GM21381 (cell line): ENCODE measurements around the gene STRIP1.
"Not testable (repeated sequence)": the region's sequence is repeated elsewhere in the genome, so short reads cannot be mapped to it uniquely, and the experiment has no call there.

Experiments used
- ATAC-seq: cut with Tn5 transposase; IDR thresholded peaks from one replicate; pipeline ENCODE4 v1.9.1; 2021; ENCODE audit warnings: mild to moderate bottlenecking, moderate library complexity; ENCODE audit not compliant: unreplicated experiment

STRIP1 gene

DNA sequence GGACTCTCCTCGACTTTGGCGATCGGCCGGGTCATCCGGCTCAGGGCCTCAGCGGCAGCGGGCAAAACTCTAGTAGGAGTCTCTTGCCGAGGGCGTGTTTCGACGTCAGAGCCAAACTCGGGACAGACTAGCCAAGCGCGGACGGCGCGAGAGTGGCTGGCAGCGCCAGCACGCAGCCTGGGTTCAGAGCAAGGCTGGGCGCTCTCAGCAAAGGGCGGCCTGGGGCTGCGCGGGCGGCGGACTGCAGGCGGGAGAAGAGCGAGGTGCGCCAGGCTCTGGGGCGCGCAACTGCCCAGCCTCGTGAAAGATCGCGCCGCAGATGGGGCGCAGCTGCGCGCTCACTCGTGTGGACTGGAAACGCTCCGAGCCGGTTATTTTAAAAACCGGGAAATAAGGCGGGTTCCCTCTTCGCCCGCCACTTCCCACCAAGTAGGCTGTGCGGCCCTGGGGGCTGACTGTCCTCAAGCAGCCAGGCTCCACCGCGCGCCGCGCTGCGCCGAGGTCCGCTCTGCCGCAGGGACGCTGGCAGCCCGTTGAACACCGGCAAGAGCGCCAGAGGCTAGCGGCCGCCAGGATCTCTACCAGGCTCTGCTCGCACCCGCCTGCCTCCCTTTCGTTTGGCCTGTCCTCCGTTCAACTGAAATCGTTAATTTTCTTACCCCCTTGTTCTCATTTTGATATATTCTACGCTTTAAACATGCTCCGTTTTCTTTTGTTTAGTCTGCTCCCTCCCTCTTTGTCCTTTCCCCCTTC is 33.6 kb downstream of the STRIP1 start:
- no peak for ATAC-seq

DNA sequence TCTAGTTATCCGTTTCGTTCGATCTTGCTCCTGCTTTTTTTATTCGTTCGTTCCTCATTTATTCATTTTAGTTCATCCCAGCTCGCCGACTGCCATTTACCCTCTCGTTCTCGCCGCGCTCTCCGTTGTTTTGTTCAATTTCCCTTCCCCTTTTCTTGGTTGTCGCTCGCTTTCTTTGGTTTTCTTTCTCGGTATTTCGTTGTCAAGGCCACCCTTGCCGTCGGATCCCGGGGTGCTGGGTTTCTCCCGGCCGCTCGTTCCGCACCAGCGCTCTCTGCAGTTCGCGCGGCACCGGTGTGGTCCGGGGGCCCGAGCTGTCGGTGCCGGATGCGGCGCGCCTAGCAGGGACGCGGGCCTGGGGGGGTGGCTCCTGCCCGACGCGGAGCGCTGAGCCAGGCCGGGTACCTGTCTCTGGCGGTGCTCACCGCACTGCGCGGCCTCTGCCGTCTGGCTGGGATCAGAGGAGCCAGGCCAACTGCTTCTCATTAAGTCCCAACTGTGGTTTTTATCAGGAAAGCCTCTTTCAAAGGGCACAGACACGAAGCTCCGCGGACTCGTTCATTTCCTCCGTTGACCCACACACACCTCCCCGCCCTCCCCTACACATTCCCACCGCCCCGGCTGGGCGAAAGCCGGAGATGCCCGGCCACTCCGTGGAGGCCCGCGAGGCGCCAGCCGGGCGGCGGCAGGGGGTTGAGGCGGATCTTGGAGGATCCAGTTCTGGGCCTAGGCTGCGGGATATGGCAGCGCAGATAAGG is 34.4 kb downstream of the STRIP1 start:
- no peak for ATAC-seq

DNA sequence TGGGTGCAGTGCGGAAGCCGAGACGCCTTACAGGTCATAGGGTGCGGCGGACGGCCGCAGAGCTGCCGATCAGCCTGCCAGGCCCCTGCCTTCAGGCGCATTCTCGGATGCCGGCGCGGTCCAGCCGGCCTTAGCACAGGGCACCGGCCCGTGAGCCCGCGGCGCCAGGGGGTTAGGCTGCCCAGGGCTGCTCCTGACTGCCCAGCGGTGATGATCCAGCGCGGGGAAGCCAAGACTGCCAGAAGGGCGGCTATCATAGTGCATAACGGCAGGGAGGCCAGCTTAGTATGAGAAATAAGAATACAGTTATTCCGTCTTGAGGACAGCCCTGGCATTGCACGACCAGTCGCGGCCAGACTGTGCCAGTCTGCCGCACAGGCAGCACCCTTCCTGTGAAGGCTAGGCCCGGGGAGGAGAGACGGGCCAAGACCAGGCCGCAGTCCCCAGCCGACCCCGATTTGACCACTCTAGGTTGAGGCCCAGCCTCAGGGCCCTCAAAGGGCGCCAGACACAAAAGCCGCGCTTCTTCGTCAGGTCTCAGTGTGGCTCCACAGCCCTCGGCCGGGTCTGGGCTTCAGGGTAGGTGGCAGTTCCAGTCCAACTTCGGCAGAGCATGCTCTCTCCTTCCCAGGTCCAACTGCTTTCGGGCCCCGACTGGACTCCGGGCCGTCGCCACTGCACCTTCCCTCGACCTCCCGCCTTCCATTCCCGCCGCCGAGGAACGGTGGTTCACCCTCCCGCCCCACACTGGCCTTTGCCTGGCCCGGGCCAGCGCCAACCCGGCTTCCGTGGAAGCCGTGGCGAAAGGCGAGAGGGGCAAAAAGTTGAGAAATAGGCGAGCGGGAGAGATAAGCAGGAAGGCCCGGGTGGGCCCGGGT is 35.2 kb downstream of the STRIP1 start:
- no peak for ATAC-seq

DNA sequence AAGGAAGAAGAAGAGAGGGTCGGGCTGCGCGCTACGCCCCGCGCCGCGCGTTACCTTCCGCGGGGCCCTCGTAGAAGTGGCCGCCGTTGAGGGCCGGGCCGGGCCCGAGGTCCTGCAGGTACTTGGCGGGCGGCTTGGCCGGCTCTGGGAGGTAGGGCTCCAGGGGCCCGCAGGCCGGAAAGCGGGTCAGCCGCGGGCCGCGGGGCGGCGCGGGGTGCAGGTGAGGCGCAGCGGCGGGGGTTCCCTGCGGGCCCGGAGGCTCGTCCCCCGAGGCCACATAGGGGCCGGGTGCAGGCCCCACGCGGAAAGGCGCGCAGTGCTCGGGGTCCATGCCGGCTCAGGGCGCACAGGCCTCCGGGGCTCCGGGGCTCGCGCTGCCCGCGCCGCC is 35.9 kb downstream of the STRIP1 start:
- ATAC-seq: no peak

DNA sequence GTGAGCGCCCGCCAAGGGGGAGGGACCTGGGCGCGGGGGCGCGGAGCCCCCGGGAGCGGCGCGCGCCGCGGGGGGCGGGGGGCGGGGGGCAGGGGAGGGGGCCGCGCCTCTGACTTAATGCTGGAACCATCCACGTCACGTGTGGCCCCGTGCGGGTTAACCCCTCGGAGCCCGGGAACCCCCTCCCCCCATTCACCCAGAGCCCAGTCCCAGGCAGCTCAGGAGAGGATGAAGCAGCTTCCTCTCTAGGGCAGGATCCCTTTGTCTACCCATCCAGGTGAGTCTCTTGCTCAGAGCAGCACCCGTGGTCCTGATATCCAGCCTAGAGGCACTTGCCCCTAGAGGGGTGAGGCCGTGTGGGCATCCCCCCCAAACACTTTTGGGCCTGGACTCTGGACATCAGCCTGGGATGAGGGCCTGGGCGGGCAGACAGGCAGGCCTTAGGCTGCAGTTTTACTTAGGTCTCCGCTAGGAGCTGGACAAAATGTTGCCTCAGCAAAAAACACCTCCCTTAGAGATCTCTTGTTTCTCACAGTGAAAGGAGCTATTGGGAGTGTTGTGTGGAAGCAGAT is 36.3 kb downstream of the STRIP1 start, which contains the start of gene ALX3:
TSS of gene ALX3 (minus strand) at position 2 of the 572 bp plus-strand sequence. CDS start 60 bp downstream, outside the sequence.
- ATAC-seq: no peak

DNA sequence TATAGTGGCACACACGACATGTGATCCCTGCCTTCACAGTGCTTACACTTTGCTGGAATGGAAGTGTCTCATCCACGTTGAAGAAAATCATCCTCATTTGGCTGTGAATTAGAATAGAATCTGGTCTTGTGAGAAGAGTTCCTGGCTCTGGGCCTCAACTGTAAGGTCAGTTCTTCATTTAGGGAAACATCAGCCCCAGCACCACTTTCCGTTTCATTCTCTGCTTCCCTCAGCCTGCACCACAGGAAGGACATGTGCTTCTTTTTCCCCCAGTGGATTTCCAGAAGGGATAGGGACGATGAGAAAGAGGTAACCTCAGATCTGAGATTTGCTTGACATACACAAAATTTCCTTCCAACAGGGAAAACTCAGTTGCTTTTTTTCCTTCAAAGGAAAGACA is 39.7 kb downstream of the STRIP1 start:
- ATAC-seq: no peak

DNA sequence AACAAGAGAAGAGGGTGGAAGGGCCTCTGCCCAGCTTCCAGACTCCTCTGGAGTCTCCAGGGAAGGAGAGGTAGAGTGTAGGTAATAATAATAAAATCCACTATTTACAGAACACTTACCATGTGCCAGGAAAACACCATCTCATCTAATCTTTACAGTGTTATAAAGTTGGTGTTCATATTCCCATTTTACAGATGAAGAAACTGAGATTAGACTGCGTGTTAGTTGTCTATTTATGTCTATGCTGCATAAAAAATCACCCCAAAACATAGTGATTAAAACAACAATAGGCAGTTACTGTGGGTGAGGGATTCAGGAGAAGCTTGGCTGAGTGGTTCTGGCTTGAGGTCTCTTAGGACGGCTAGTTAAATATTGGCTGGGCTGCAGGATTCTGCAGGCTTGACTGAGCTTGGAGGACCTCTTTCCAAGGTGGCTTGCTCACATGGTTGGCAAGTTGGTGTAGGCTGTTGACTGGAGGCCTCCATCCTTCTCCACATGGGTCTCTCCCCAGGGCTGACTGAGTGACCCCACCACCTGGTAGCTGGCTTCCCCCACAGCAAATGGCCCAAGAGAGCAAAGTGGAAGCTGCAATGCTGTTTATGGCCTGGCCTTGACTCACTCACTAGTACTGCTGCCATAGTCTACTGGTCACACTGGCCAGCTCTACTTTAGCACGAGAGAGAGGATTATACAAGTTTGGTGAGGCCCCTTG is 42.5 kb downstream of the STRIP1 start:
- ATAC-seq: no peak

DNA sequence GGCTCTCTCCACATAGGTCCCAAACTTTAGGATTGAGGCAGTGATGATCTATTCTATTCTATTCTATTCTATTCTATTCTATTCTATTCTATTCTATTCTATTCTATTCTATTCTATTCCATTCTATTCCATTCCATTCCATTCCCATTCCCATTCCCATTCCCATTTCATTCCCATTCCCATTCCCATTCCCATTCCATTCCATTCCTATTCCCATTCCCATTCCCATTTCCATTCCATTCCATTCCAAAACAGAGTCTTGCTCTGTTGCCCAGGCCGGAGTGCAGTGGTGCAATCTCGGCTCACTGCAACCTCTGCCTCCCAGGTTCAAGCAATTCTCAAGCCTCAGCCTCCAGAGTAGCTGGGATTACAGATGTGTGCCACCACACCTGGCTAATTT is 45.6 kb downstream of the STRIP1 start:
- ATAC-seq: not testable (repeated sequence)

DNA sequence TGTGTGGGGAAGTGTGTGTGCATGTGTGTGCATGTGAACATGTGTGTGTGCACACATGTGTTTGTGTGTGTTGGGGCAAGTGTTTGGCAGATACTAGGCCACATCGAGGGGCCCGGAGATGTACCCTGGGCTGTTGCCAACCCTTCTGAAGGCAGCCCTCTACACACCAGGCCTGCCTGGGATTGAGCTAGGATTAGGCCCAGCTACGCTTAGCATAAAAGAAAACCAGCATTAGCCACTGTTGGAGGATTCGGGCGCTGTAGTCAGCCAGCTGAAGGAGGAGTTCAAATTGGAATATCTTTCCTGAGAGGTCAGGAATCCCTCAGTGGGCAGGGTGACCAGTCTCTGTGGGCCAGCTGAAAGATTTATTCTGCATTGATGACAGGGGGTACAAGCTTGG is 46.6 kb downstream of the STRIP1 start:
- ATAC-seq: no peak

DNA sequence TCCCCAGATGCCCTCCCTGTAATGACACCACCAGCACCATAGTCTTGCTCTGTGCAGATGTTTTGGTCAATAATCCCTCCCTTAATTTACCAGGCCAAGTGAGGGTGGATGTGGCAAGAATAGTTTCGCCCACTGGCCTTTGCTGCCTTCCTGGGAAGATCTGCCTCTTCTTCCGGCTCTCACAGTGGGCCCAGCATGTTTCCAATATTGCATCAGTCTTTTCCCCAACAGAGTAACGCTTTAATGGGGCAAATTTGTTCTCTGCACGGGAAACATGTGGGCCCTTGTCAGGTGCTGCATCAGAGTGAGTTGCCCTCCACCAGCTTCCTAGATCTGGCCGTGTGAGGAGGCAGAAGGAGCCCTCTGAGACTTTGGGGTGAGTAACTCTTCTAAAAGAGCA is 48.1 kb downstream of the STRIP1 start:
- ATAC-seq: no peak

DNA sequence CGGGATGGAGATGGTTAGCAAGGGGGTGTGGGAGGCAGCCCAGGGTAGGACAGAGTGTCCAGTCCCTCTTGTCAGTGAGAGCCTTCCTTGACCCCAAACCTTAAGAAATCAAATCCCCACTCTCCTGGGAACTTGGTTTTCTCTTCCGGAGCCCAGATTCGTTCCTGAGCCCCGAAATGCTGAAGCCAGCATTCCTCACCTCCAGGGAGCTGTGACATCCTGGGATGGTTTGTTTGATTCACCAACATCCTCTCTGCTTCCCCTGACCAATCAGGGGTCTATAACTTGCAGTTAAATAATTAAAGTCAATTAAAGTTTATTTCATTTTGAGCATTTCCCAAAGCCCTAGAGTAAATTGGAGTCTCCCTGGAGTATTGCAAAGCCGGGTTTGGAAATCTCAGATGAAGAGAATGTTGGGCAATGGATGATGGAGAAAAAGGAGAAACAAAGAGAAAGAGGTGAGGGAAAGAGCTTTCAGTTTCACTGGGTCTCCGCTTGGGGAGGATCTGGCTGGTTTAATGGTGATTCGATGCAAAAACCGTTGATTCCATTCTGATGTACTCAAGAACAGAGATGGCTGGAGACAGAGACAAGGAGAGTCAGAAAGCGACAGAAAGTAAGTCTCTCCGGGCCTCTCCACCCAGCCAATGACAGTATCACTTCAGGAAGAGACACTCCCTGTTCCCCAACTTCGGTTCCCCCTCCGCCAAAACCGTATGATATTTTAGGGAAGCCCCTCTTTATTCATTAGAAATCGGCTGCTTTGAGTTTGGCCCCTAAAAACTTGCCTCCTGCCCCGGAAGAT is 48.8 kb downstream of the STRIP1 start:
- ATAC-seq: no peak

DNA sequence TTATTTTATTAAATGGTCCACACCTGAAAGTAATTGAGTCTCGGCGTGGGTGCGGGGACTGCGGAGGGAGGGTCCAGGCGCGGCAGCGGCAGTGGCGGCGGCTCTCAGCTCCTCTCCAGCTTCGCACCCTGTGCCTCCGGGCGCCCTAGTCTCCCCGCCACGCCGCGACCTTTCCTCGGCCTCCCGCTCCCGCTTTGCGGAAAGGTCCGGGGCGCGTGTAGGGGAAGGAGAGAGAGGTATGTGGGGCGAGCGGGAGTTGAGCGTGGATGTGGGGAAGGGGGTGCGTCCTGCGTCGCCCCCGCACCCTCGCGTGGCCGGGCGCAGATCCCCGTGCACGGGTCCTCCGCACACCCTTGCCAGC is 49.4 kb downstream of the STRIP1 start:
- no peak for ATAC-seq

DNA sequence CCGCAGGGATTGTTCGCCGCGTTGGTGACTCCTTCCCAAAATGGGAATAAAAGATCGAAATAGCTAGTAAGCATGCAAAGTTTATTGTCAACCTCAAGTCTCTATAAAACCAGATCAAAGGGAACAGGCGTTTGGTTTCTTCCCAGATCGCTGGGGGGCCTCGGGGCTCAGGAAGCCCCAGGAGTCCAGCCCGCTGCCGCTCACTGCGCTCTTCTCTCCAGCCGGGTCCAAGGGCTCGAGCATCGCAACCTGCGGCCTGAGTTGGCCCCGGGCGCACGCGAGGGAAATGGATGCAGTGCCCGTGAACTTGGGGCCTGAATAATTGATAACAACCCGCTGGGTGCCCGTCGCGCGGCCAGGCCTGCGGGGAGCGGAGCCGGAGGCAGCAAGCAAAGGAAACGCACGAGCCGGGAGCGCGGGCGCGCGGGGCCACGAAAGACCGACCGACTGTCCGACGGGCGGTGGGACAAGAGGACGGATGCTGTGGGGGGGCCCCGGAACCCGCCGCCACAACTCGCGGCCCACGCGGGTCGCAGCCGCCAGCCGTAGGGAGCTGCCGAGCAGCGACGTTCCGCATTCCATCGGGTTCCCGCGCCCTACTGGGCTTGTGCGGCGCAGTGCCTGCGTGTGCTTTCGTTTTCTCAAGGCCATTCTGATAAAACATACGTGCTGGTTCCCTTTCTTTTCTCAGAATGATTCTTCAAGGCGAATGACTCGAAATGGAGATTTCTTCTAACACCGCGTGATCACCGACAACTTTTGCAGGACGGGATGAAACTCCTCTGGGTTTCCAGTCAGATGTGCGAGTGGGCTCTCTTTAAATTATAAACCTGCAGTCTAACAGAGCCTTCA is 50.0 kb downstream of the STRIP1 start:
- peak; percentile 58 for ATAC-seq

DNA sequence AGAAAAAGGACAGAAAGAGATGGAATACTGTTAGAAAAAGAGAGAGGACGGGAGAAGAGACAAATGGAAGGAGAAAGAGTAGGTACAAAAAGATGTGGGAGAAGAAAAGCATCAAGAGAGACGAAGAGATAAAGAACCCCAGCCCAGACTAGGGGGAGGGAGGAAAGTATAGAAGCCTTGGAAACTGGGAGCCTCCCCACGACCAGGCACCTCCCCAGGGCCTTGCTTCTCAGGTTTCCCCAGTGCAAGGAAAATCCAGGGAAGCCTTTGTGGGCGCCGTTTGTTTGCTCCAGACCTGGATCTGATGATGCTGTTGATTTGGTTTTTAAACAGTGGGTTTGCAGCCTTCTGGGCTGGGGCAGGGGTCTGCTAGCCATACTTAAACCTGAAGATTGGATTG is 51.2 kb downstream of the STRIP1 start:
- no peak for ATAC-seq

DNA sequence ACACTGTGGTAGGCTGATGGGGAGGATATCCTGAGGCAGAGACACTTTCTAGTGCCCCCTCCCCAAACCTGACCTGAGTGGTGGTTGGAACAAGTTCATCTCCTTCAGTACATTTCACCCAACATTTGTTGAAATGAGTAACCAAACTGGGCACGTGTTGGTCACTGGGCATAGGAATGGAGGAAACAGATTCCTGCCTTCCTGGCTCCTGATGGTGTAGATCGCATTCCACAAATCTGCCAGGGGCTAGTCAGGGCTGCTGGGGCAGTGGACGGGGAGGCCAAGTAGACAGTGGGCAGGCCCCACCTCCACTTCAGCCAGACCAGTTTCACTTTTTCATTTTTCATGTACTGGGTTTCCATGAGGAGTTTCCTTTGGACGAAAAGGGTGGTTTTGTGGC is 52.5 kb downstream of the STRIP1 start:
- no peak for ATAC-seq

DNA sequence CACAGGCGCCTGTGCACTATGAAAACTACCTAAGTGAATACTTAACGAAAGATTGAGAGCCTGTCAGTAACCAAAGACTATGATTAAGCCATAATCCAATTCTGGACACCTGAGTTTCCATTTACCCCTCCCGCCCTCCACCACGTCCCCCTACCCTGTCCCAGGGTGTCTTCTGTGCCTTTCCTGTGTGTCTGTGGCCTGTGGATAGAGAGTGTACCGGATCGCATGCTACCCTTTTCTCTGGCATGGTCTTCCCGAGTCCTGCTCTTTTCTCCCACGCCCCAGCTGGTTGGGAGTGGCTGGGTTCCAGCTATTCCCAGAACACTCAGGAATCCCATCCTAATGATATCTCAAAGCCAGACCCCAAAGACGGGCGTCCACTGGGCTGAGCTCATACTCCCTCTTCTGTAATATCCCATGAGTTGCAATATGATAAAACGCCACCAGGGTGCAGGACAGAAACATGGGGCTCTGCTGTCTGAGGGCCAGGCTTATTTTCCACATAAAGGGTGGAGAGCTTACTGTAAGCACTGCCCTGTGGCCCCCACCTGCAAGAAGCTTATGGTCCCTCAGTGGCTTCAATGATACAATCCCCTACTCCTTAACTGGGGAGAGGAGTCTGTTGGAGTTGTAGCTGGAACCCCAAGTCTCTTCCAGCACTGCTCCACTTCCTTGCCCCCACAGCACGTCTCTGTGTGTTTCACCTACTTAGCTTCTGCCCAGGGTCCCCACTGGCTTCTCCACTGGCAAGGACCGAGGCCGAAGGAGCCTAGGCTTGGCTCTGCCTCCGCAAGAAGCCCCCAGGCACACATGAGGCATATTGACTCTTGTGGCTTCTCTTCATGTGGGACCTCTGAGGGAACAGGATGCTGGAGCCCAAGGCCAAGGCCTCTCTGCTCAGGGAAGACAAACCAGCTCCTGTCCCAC is 53.7 kb downstream of the STRIP1 start:
- ATAC-seq: no peak

DNA sequence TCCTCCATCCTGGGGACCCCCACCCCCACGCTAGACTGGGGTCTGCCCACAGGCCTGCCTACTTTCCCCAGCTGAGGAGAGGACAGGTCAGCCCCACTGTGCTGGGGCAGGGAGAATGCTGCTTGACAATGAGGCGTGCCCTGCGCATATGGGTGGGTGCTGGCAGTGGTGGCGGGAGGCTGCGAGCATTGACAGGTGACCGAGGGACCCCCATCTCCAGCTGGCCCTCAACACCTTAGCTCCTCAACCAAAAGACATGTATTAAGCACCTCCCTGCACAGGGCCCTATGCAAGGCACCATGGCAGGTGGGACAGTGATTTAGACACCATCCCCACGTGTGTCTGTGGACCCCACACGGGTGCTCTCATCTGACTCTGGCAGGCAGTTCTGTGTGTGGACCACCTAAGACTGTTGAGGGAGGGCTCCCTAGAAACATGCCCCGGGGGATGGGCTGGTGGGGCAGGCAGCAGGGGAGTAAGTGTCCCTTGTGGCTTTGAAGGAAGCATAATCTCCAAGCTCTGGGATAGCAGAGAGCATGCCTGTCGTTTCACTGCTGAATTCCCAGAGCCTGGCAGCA is 54.4 kb downstream of the STRIP1 start:
- ATAC-seq: no peak
